ENCODE measurements around the gene NKPD1.

- TF ChIP-seq CTCF (IDR thresholded peaks at IDR 0.05) (no peak), EZH2 (IDR thresholded peaks at IDR 0.05; ENCODE audit: borderline replicate concordance, insufficient read depth, low read depth, low read length, poor library complexity, severe bottlenecking) (no peak)
These were observed 18.1 kb downstream of the NKPD1 start for GRCh38 chr19:45142726-45143110.

Measured in B cell (primary cell).